Prostate gland (tissue), 2 donors: ENCODE data around the gene SCGB1A1.

Experiments used
- POLR2A ChIP-seq: fragments of 450-650 bp; IDR thresholded peaks from one replicate; pipeline ENCODE4 v1.6.1; 2016; ENCODE audit warnings: antibody characterized with exemption, mild to moderate bottlenecking
- POLR2AphosphoS5 ChIP-seq: sonication (generic); formaldehyde crosslinking; IDR thresholded peaks from one replicate; pipeline ENCODE4 v1.6.1; 2017; ENCODE audit warnings: antibody characterized with exemption
- TF ChIP-seq, protein P1 (sequence below), 4 experiments: fragments of 200-600 bp in 2 of 4; fragments of 450-650 bp in 2 of 4; sonication (generic) in 2 of 4; IDR thresholded peaks; 1 replicate in 3 of 4; 2 replicates in 1 of 4; pipeline ENCODE4 v1.5.1; 2016 to 2019; ENCODE audit warnings: antibody characterized with exemption in 4 of 4, mild to moderate bottlenecking in 2 of 4, moderate library complexity in 2 of 4

GRCh38 chr11:62430425-62430824 is 11.6 kb downstream of the SCGB1A1 start:
- TF ChIP-seq POLR2AphosphoS5 (no peak), POLR2A (no peak)
- TF ChIP-seq, protein P1, sequence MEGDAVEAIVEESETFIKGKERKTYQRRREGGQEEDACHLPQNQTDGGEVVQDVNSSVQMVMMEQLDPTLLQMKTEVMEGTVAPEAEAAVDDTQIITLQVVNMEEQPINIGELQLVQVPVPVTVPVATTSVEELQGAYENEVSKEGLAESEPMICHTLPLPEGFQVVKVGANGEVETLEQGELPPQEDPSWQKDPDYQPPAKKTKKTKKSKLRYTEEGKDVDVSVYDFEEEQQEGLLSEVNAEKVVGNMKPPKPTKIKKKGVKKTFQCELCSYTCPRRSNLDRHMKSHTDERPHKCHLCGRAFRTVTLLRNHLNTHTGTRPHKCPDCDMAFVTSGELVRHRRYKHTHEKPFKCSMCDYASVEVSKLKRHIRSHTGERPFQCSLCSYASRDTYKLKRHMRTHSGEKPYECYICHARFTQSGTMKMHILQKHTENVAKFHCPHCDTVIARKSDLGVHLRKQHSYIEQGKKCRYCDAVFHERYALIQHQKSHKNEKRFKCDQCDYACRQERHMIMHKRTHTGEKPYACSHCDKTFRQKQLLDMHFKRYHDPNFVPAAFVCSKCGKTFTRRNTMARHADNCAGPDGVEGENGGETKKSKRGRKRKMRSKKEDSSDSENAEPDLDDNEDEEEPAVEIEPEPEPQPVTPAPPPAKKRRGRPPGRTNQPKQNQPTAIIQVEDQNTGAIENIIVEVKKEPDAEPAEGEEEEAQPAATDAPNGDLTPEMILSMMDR (IDR thresholded peaks at IDR 0.05): no peak
